ENCODE results near the gene RNF144A. TPM values are rescaled to one million over a fixed set of nuclear protein-coding genes. Genes with fewer than 3 reads are reported as not detected.

RNF144A gene
- total RNA-seq, 1 donor from 2014 or later = 52.8 TPM

- Mint-ChIP-seq H3K4me1 (peaks cover 22% of the 10 kb centered on the region), H3K4me3 (no peak overlapping the region), H3K9me3 (no peaks in the 10 kb centered on the region), H3K36me3 (peaks cover 35% of the 10 kb centered on the region), H3K27ac (no peak overlapping the region), H3K27me3 (ENCODE audit: low read depth) (no peaks in the 10 kb centered on the region)
- no peak for TF ChIP-seq CTCF (IDR thresholded peaks at IDR 0.05; ENCODE audit: unreplicated experiment)
- no peak for DNase-seq (ENCODE audit: low spot score in 2 of 2, unreplicated experiment in 2 of 2)
Observed at GRCh38 chr2:6973895-6974545, 56.8 kb downstream of the RNF144A start.

- DNase-seq (ENCODE audit: low spot score in 2 of 2, unreplicated experiment in 2 of 2) = no peak
- Mint-ChIP-seq H3K36me3 (peaks cover 45% of the 10 kb centered on the region), H3K4me1 (peaks cover 21% of the 10 kb centered on the region), H3K9me3 (peaks cover 5% of the 10 kb centered on the region), H3K27ac (no peak overlapping the region), H3K27me3 (ENCODE audit: low read depth) (no peaks in the 10 kb centered on the region), H3K4me3 (no peak overlapping the region)
- TF ChIP-seq CTCF (IDR thresholded peaks at IDR 0.05; ENCODE audit: unreplicated experiment) = no peak
Observed at GRCh38 chr2:6975988-6976387, 58.8 kb downstream of the RNF144A start.

GRCh38 chr2:6977113-6977741 lies 60.0 kb downstream of the RNF144A start:
- H3K27ac Mint-ChIP-seq = peak overlapping the region; percentile 16
- peaks cover 11% of the 10 kb centered on the region for H3K9me3 Mint-ChIP-seq
- TF ChIP-seq CTCF (IDR thresholded peaks at IDR 0.05; ENCODE audit: unreplicated experiment) = no peak
- no peaks in the 10 kb centered on the region for H3K27me3 Mint-ChIP-seq (ENCODE audit: low read depth)
- no peak for DNase-seq (ENCODE audit: low spot score in 2 of 2, unreplicated experiment in 2 of 2)
- peaks cover 47% of the 10 kb centered on the region for H3K36me3 Mint-ChIP-seq
- no peak overlapping the region for H3K4me3 Mint-ChIP-seq
- H3K4me1 Mint-ChIP-seq = peaks cover 11% of the 10 kb centered on the region

GRCh38 chr2:6977786-6978185 lies 60.6 kb downstream of the RNF144A start:
- Mint-ChIP-seq H3K27ac (no peak overlapping the region), H3K9me3 (peaks cover 11% of the 10 kb centered on the region), H3K36me3 (peaks cover 44% of the 10 kb centered on the region), H3K4me1 (peaks cover 16% of the 10 kb centered on the region), H3K4me3 (no peak overlapping the region), H3K27me3 (ENCODE audit: low read depth) (no peaks in the 10 kb centered on the region)
- TF ChIP-seq CTCF (IDR thresholded peaks at IDR 0.05; ENCODE audit: unreplicated experiment) = no peak
- DNase-seq (ENCODE audit: low spot score in 2 of 2, unreplicated experiment in 2 of 2) = no peak

GRCh38 chr2:6978991-6979390 lies 61.8 kb downstream of the RNF144A start:
- Mint-ChIP-seq H3K27ac (no peak overlapping the region), H3K4me1 (peaks cover 23% of the 10 kb centered on the region), H3K9me3 (peaks cover 11% of the 10 kb centered on the region), H3K27me3 (ENCODE audit: low read depth) (no peaks in the 10 kb centered on the region), H3K36me3 (peaks cover 38% of the 10 kb centered on the region), H3K4me3 (no peak overlapping the region)
- TF ChIP-seq CTCF (IDR thresholded peaks at IDR 0.05; ENCODE audit: unreplicated experiment) = no peak
- DNase-seq (ENCODE audit: low spot score in 2 of 2, unreplicated experiment in 2 of 2) = no peak
